Measurements from ENCODE around the gene GPRC5C.
"Not testable (repeated sequence)": the region's sequence is repeated elsewhere in the genome, so short reads cannot be mapped to it uniquely, and the experiment has no call there.

Gene GPRC5C

GRCh38 chr17:74485022-74485743, 53.3 kb downstream of the GPRC5C start:
- no peak overlapping the region for H3K4me3 ChIP-seq (ENCODE audit: low read depth, low read length)
- DNase-seq (ENCODE audit: low read depth, low spot score) = no peak
- ChIA-PET POLR2A (no interaction called here), CTCF (interaction anchor here (0.9 kb wide), 1 partner anchor 28 kb away, joined by 3 read pairs; no protein-coding TSS in a partner anchor)
- TF ChIP-seq, protein P1, sequence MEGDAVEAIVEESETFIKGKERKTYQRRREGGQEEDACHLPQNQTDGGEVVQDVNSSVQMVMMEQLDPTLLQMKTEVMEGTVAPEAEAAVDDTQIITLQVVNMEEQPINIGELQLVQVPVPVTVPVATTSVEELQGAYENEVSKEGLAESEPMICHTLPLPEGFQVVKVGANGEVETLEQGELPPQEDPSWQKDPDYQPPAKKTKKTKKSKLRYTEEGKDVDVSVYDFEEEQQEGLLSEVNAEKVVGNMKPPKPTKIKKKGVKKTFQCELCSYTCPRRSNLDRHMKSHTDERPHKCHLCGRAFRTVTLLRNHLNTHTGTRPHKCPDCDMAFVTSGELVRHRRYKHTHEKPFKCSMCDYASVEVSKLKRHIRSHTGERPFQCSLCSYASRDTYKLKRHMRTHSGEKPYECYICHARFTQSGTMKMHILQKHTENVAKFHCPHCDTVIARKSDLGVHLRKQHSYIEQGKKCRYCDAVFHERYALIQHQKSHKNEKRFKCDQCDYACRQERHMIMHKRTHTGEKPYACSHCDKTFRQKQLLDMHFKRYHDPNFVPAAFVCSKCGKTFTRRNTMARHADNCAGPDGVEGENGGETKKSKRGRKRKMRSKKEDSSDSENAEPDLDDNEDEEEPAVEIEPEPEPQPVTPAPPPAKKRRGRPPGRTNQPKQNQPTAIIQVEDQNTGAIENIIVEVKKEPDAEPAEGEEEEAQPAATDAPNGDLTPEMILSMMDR (IDR thresholded peaks at IDR 0.05; ENCODE audit: insufficient read depth, low read length, missing control alignments) = no peak

DNA sequence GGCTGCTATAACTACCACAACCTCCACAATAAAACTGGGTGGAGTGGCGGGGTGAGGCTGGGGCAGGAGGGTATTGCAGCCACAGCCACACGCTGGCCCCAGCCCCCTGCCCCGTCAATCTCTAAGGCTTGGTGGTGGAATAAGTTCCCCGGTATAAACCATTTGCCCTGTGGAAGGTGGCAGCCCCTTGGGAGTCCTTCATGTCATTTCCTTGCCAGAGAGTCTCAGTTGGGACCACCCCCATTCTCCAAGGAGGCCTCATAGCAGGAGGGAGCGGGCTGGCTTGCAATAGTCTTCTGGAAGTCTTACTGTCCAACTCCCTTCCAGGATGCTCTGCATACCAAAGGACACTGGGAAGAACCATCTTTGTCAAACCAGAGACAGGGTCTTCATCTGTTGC, 54.0 kb downstream of the GPRC5C start:
- H3K4me3 ChIP-seq (ENCODE audit: low read depth, low read length) = no peak overlapping the region
- ChIA-PET POLR2A (no interaction called here), CTCF (no interaction called here)
- TF ChIP-seq, protein P1 (IDR thresholded peaks at IDR 0.05; ENCODE audit: insufficient read depth, low read length, missing control alignments) = no peak
- DNase-seq (ENCODE audit: low read depth, low spot score) = no peak

GRCh38 chr17:74488276-74488675, 56.4 kb downstream of the GPRC5C start:
- not testable (repeated sequence) for DNase-seq (ENCODE audit: low read depth, low spot score)

GRCh38 chr17:74490716-74491115, 58.8 kb downstream of the GPRC5C start:
- no peak overlapping the region for H3K4me3 ChIP-seq (ENCODE audit: low read depth, low read length)
- POLR2A ChIA-PET = no interaction called here
- DNase-seq (ENCODE audit: low read depth, low spot score) = no peak
- CTCF ChIA-PET = interaction anchor here (1.0 kb wide), 1 partner anchor 111 kb away, joined by 3 read pairs; no protein-coding TSS in a partner anchor
- TF ChIP-seq, protein P1 (IDR thresholded peaks at IDR 0.05; ENCODE audit: insufficient read depth, low read length, missing control alignments) = no peak

More at GRCh38 chr17:74488276-74488675, 56.4 kb downstream of the GPRC5C start:
- H3K4me3 ChIP-seq (ENCODE audit: low read depth, low read length); POLR2A ChIA-PET: not testable (repeated sequence)
- CTCF ChIA-PET = interaction anchor here (1.9 kb wide), 1 partner anchor 31 kb away, joined by 5 read pairs; no protein-coding TSS in a partner anchor

DNA sequence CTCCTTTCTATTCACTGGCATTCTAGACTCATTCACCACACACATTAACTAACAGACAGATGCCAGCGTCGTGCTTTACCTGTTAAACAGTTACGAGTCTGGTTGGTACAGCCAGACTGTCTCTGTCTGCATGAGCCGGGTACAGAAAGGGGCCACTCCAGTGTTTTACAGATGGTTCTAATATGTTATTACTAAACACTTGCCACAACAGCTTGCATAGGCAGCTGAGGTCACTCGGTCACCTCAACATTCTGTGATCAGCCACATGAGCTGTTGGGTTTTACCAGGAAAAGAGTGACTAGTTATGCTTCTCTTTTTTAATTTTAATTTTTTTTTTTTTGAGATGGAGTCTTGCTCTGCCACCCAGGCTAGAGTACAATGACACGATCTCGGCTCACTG, 59.7 kb downstream of the GPRC5C start:
- TF ChIP-seq, protein P1 (IDR thresholded peaks at IDR 0.05; ENCODE audit: insufficient read depth, low read length, missing control alignments) = no peak
- no peak overlapping the region for H3K4me3 ChIP-seq (ENCODE audit: low read depth, low read length)
- POLR2A ChIA-PET = no interaction called here
- CTCF ChIA-PET = interaction anchor here (0.9 to 1.2 kb wide), 3 partner anchors 34 to 124 kb away, joined by 3 to 7 read pairs (median 3); no protein-coding TSS in a partner anchor
- DNase-seq (ENCODE audit: low read depth, low spot score) = no peak

- TF ChIP-seq, protein P1 (IDR thresholded peaks at IDR 0.05; ENCODE audit: insufficient read depth, low read length, missing control alignments) = peak; percentile 80
- H3K4me3 ChIP-seq (ENCODE audit: low read depth, low read length) = no peak overlapping the region
- no peak for DNase-seq (ENCODE audit: low read depth, low spot score)
- ChIA-PET CTCF (interaction anchor here (0.9 to 1.0 kb wide), 3 partner anchors 9 to 40 kb away, joined by 3 read pairs; no protein-coding TSS in a partner anchor), POLR2A (no interaction called here)
Observed at GRCh38 chr17:74493331-74493833, 61.5 kb downstream of the GPRC5C start.
